MM.1S (cell line): Measurements from ENCODE around the gene SNN.

Experiments used
- CTCF ChIP-seq: fragments of 300-600 bp; sonication (generic); IDR thresholded peaks from 2 replicates; pipeline ENCODE4 v1.5.1; 2016; ENCODE audit warnings: antibody characterized with exemption, low read length, mixed read lengths
- EZH2 ChIP-seq: fragments of 300-600 bp; sonication (generic); optimal IDR thresholded peaks from 2 replicates; pipeline ENCODE3; 2017; ENCODE audit warnings: low read depth, mild to moderate bottlenecking, antibody characterized with exemption, low read length, mixed read lengths
- EZH2phosphoT487 ChIP-seq: fragments of 300-600 bp; sonication (generic); IDR thresholded peaks from 2 replicates; pipeline ENCODE4 v1.6.1; 2018; ENCODE audit warnings: antibody characterized with exemption, low read length

GRCh38 chr16:11671271-11671670 lies 3.0 kb downstream of the SNN start:
- TF ChIP-seq CTCF (no peak), EZH2phosphoT487 (no peak), EZH2 (no peak)
